Adrenal gland (tissue), 5 donors: Measurements from ENCODE around the gene KRTAP15-1.

Experiments used
- CTCF ChIP-seq, 6 experiments: fragments of 450-650 bp in 4 of 6; fragments of 200-600 bp in 2 of 6; sonication (generic) in 1 of 6; IDR thresholded peaks; 1 replicate in 5 of 6; 2 replicates in 1 of 6; pipeline versions ENCODE4 v1.5.1 to v1.8.0; 2016 to 2021; ENCODE audit warnings: antibody characterized with exemption in 6 of 6, mild to moderate bottlenecking in 2 of 6, moderate library complexity in 1 of 6
- POLR2A ChIP-seq, 2 donors: fragments of 450-650 bp; IDR thresholded peaks; one replicate each; pipeline ENCODE4 v1.6.1; 2017; ENCODE audit warnings: antibody characterized with exemption in 2 of 2, mild to moderate bottlenecking in 2 of 2, moderate library complexity in 1 of 2
- donor health status: DM: no; HTN: no; CAD: no.

- TF ChIP-seq CTCF (IDR thresholded peaks at IDR 0.05) (no peak), POLR2A (IDR thresholded peaks at IDR 0.05) (no peak)
Observed at GRCh38 chr21:30487336-30487735, 47.3 kb downstream of the KRTAP15-1 start, which contains the start of gene KRTAP19-2.
